HG02852 (cell line): ENCODE results near the gene PACS1.

Source experiments
- ATAC-seq: cut with Tn5 transposase; IDR thresholded peaks from one replicate; pipeline ENCODE4 v1.9.1; 2021; ENCODE audit warnings: mild to moderate bottlenecking, moderate library complexity; ENCODE audit not compliant: unreplicated experiment

The PACS1 gene

DNA sequence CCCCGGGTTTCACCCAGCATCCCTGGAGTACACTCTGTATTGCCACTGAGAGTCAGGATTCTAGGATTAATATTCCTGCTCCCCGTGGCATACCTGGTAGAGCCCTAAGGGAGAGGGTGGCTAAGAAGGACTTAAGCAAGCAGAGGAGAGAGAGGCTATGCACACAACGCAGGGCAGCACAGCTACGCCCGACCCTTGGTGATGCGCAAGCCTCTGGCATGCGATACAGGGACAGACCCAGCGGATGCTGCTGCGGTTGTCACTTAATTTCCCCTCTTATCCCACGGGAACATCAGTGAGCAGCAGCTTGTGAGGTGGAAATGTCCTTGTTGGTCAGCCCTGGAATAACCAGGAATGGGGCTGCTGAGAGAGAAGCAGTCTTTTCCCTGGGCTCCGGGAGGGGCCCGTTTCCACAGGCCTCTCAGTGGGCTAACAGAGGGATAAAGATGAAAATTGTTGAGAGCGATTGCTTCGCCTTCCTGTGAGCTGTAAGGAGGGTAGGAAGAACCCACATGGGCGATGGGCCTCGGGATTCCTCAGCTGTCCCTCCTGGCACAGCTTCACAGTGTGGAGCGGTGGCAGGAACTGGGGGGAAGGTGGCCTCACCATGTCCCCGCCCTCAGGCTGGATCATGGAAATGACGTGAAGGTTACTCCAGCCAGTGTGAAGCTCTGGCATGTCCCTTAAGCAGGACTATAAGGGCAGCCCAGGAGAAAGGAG is 149.9 kb downstream of the PACS1 start:
- no peak for ATAC-seq

DNA sequence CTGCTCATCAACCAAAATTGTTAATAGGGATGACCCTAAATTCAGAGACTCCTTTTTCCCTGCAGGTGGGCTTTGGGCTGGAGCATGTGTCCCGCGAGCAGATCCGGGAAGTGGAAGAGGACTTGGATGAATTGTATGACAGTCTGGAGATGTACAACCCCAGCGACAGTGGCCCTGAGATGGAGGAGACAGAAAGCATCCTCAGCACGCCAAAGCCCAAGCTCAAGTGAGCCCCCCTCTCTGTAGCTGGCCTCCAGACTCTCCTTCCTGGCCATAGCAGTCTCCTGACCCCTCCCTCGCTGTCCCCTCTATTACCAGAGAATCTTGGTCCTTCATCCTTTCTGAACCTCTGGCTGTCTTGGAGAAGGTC is 150.5 kb downstream of the PACS1 start:
- no peak for ATAC-seq

DNA sequence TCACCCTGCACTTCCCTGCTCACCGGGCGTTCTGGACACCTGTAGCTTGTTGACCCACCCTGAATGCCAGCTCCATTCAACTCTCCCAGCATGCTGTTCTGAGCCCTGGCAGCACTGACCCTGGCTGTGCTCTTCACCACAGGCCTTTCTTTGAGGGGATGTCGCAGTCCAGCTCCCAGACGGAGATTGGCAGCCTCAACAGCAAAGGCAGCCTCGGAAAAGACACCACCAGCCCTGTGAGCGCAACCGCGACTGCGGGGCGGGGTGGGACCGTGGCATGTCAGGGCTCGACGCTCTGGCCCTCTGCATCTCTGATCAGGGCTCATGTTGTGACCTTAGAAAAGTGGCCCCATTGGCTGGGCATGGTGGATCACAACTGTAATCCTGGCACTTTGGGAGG is 150.9 kb downstream of the PACS1 start:
- no peak for ATAC-seq

DNA sequence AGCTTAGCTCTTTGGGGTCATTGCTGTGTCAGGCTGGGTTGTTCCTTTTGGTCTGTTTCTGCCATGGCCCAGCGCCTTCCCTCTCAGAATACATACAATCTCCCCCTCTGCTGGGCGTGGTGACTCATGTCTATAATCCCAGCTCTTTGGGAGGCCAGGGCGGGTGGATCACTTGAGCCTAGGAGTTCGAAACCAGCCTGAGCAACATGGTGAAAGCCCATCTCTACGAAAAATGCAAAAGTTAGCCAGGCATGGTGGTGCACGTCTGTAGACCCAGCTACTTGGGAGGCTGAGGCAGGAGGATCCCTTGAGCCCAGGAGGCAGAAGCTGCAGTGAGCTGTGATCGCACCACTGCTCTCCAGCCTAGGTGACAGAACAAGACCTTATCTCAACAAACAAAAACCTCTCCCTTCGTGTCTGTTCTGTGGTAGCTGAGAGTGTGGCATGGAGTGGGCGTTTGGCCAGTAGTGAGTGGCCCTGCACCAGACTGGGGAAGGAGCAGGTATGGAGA is 151.7 kb downstream of the PACS1 start:
- ATAC-seq, result peak; percentile 5

DNA sequence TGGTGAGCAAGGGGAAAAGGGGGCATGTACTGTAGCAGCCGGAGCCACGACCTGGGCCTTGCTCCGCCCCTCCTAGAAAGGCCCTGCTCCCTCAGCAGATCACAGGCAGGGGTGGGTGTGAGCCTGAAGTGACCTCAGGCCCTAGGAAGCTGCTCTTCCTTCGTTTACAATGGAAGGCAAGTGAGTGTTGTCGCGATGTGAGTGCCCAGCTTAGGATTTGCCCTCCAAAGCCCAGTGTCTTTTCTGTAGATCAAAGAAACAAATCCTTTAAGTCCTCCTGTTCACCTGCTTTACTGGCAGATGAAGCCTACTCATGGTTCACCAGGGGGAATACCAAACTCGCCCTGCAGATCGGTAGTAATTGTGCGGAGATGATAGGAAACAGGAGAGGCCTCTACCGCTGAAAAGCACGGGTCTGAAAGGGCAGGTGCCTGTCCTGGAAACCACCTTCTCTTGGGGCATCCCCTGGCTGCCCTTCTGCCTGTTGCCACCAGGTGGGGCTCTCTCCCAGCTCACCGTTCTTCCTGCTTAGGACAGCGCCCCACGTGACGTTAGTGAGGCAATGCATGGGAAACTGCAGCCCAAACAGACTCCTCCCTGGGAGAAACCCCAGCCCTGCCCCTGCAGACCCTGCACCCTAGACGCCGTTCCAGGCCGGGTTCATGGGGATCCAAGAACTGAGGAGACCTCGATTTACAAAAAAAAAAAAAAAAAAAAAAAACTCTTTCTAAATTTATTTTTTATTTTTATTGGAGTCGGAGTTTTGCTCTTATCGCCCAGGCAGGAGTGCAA is 152.5 kb downstream of the PACS1 start:
- peak; percentile 75 for ATAC-seq

DNA sequence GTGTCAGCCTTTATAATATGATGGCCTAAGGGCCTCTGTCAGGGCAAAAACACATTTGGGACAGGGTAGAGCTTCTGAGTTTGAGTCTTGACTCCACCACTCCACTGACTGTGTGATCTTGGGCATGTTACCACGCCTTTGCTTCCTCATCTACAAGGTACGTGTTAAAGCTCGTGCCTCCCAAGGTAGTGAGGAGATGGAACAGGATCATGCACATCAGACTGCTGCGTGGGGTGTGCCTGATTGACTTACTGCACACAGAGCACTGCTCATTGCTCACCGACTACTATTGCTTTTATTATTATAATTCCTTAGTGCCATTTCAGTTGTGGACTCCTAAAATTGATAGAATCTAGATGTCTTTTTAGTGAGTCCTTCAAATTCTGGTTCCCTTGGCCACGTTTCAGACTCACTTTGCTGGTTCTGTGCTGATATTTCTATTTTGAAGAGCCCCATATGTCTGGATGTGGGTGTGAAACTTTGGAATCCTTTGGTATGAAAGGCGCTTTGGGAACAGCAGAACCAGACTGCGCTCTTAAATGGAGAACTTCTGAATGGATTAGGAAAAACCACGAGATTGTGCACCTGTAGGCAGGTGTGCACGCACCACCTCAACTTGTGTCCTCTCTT is 154.3 kb downstream of the PACS1 start:
- no peak for ATAC-seq

DNA sequence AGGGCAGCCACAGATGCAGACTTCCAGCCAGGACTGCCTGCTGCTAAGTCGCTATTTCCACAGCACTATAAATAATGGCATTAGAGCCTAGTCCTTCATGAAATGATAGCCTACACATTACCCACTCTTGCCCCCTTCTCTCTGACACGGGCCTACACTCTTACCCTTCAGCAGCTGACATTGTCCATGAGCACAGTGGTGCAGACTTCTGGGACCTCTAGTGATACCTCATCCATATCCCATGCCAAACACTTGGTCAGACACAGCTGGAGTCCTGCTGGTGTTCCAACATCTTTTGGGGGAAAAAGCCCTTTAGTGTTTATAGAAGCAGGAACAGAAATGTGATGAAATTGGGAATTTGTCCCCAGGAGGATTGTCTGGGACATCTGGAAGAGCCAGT is 155.0 kb downstream of the PACS1 start:
- ATAC-seq, result no peak

DNA sequence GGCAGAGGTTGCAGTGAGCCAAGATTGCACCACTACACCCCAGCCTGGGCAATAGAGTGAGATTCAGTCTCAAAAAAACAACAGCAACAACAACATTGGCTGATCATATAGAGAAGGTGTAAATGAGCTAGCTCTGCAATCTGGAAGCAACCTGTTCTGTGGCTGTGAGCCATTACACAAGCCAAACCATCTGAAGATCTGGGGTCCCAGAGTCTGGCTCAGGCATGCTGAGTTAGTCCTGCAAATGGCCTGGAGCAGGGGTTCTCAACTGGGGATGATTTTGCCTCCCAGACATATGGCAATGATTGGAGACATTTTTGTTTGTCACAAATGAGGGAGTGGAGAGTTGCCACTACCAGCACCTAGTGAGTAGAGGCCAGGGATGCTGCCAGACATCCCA is 156.0 kb downstream of the PACS1 start:
- no peak for ATAC-seq

DNA sequence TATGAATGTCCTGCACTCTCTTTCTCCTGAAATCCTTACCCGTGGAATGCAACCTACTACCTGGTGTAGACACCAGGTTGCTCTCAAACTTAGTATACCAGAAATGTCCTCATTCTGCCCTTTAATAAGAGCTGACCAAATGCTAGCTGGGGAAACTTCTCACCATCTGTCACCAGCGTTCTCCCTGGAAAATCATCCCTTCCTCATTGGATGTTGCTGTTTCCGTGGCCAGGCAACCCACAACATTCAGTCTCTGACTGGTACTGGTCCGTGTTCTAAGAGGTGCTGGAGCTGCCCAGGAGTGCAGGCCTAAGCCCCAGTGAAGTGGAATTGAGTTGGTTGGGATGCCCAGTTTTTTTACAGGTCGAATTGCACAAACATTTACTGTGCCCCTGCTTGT is 157.6 kb downstream of the PACS1 start:
- no peak for ATAC-seq

DNA sequence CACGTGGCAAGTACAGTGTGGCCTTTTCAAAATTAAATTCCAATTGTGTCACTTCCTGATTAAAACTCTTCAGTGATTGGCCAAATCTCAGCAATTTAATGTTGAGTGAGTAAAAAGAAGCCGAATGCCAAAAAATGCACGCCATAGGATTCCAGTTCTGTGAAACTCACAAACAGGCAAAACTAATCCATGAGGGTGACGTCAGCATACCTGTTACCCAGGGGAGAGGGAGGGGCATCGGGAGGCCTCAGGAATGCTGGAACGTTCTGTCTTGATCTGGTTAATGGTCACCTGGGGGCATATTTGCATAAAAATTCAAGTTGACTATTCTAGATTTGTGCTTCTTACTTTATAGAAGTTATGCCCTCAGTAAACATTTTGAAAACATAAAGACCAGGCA is 158.4 kb downstream of the PACS1 start:
- no peak for ATAC-seq

DNA sequence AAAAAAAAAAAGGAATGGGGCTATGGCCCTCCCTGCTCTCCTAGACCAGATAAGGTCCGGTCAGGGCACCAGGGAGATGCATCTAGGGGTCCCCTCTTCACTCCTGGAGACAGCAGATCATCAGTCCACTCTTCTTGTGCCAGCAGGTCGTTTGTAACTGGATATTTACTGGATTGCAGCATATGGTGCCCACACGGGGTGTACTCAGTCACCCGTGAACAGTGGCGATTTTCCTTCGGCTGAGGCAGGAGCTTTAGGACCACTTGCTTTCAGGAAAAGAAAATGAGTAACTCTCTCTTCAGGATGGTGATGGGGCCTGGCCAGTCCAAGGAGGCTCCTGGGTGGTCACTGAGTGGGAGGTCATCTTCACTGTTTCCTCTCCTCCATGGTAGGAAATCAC is 160.1 kb downstream of the PACS1 start:
- ATAC-seq, result no peak

DNA sequence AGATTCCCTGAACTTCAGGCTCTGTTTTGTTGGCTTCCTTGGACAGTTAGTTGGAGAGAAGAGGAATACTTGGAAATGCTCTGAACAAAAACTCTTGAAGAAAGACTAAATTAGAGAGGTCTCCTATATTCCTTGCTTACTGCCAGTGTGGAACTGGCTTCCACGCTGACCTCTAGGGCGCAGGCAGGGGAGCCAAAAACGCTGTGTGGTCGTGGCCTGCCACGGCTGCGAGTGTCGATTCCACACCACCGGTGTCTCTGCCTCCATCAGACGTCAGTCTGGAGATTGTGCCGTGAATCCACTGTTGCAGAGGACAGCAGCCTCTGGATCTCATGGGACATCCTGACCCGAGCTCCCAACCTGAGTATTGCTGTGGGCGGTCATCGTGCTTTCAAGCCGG is 160.9 kb downstream of the PACS1 start:
- ATAC-seq, result no peak

DNA sequence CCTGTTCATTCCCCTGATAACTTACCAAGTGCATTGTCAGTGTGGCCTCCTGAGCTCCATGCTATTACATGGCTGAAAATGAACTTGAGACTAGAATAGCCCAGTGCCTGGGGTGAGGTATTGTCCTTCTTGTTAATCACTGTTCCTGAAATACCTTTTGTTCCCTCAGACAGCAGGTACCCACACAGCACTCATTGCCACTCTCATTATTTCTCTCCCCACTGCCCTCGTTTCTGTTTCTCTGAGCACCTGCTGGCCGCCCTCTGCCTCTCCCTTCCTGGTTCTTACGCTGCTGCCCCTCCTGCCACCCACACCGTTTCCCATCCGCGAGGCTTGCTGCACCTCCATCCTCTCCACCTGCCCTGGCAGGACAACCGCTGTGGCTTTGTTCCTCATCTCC is 161.5 kb downstream of the PACS1 start:
- ATAC-seq, result no peak

DNA sequence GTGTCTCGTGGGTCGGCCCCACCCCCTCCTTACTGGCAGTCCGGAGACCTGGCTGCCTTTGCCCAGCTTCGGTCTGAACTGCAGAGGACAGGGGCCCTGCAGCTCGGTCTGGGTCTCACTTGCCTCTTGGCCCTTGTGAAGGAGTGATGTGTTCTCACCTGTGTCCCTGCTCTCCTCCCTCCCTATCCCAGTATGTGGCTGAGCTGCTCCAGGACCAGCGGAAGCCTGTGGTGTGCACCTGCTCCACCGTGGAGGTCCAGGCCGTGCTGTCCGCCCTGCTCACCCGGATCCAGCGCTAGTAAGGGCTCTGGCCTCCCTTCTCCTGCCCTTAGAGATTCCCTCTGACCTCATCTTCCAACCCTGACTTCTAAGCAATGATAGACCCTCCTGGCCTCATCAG is 162.7 kb downstream of the PACS1 start:
- ATAC-seq, result no peak

DNA sequence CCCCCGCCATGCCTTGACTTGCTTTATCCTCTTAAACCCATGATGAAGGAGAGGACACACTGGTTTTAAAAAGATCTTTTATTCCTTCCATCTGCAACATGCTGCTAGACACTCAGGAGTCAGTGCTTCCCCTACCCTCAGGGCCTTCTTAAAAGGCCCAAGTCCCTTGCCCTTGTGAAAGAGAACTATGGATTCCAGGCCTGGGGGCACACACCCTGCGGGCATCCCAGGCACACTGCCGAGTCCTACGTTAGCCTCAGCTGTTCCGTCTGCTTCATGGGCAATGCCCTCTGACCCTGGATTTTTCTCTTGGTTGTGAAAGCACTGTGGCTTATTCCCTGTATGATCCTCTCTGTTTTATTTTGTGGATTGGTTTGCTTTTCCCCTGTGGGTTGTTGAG is 163.2 kb downstream of the PACS1 start:
- ATAC-seq, result no peak

DNA sequence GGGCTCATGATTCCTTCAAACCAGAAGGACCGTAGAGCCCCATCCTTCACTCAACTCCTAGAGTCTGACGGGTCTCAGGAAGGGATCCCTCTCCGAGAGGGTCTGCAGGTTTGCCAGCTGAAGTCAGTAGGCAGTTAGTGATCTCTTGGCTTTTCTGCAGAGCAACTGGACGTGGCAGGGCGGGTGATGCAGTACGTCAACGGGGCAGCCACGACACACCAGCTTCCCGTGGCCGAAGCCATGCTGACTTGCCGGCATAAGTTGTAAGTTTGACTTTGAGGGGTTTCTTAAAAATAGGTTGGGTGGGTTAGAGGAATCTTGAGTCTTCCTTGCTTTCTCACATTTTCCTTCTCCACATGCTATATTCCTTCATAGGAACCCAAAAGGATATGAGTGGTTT is 165.1 kb downstream of the PACS1 start:
- no peak for ATAC-seq

DNA sequence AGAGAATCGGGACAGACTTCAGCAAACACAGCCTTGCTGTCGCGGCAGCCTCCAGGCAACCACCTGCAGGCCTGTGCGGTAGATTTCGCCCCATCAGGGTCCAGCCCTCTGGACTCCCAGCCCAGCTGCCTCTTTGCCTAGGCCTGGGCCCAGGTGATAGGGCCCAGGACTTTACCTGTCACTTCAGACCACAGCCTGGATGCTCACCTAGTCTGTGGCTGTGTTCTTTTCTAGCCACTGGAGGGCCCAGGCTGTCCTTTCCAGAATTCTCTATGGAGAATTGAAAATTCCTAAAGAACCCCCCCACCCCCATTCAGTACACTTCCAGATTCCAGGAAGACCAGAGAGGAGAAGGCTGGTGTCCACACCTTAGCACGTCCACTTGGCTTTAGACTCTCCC is 167.8 kb downstream of the PACS1 start:
- ATAC-seq, result no peak

DNA sequence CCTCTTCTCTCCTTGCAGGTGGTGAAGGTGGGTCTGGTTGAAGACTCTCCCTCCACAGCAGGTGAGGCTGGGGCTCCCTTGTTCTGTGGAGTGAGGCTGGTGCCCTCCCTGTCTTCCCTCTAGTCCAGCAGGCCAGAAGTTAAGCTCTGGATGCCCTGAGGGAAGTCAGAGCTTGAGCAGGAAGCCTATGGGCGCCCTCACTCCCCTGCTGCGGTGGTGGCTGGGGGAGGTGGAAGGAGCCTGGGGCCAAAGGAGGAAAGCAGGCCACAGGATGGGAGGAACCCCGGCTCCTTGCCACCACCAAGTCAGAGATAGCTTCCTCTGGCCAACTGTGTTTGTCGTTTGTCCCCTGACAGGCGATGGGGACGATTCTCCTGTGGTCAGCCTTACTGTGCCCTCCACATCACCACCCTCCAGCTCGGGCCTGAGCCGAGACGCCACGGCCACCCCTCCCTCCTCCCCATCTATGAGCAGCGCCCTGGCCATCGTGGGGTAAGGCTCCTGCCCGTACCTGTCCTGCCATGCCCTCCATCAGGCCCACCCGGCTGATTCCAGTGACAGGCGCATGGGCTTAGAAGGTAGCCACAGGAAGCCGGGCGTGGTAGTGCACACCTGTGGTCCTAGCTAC is 168.8 kb downstream of the PACS1 start:
- ATAC-seq, result no peak

DNA sequence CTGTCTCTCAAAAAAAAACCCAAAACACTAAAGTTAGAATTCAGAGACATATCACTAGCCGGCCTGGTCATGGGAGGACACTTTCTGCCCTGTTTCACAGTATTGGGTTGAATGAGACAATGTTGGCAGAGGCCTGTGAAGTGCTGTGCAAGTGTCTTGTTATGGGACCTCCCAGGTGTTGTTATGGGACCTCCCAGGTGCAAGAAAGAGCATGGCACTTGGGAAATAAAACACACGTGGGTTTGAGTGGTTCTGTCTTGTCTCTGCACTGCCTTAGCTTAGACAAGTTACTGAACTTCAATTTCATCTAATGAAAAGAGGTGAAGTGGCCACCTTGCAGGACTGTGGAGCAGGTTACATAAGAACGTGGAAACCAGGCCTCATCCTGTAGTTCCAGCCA is 169.4 kb downstream of the PACS1 start:
- ATAC-seq, result no peak

DNA sequence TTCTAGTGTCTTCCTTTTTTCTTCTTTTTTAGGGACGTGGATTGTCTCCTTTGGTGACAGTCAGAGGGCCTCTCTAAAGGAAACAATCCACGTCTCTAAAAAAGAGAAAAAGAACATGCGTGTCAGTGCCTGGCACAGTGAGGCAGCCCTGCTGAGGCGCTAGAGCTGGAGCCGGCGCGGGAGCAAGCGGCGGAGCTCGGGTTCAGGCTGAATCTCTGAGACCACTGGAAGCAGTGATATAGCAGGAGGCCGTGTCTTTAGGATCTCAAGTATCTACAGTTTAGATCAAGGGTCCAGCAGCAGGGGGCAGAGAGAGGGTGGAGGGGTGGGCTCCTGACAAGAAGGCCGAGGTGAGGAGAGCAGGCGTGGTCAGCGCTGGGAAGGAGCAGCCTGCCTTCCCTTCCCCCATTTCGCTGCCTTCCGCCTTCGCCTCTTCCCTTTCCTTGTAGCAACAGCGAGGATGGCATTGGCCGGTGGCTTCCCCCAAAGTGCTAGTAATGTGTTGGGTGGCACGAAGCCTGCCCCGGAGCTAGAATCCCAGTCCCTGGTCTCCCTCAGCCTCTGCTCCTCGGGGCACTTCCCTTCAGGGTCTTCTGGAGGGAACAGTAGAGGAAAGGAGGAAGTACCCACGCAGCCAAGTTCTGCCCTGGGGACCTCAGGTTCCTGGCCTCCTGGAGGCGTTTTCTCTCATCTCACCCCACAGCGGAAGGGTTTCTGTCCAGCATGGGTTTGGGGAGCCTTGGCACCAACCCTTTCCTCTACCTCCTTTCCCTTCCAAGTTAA is 170.1 kb downstream of the PACS1 start:
- ATAC-seq, result no peak

DNA sequence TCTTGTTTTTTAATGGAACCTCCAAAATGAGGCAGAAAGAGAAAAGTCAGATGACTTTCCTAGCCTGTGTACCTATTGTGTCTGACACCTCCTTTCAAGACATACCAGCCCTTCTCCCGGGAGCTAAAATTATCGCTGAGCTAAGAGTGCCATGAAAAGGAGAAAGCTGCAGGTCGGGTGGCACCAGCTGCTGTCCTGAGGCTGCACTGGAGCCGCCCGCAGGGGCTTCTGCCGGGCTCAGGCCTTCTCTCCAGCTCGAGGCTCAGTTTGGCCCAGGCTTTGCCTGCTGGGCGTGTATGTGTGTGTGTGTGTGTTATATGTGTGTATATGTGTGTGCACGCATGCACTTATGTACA is 170.7 kb downstream of the PACS1 start:
- no peak for ATAC-seq
